ENCODE measurements around the gene CPXM1. TPM values are rescaled to one million over a fixed set of nuclear protein-coding genes. Genes with fewer than 3 reads are reported as not detected.

CPXM1 gene
- polyA plus RNA-seq, 3 donors = 0.05 TPM; not detected in 2

DNA sequence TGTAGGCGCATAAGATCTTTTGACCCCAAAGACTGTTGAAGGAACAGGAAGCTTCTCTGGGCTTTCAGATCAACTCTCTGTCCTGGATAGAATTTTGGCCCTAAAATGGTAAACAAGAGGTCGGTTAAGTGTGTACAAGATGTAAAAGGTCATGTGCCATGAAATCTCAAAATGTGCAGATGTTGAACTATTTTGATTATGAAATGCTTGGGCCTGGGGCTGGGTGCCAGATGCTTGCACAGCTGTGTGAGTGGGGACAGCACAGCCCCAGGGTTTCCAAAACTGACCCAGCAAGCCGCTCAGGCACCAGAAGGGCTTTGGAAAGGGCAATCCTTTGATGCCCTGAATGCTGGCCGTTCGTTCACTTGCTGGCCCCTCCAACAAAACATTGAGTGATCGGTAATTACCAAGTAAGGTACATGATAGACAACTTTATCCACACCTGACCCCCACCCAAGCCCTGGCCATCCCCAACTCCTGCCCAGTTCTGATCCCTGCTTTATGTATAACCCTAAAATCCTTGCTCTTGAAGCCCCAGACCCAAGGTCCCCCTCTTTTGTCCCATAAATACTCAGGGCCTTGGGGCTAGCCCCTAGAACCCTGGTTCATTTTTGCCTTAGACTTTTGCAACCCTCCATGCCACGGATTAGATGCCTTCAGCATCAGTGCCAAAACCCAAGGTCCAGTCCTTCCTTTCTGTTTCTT lies 17.6 kb upstream of the CPXM1 start:
- H3K36me3 ChIP-seq (replicated peaks in 1 of 2; ENCODE audit: control insufficient read depth in 1 of 2, insufficient read depth in 2 of 2, low read length in 2 of 2) = no peaks in the 10 kb centered on the region
- no peak overlapping the region for H3K4me3 ChIP-seq (replicated peaks in 1 of 3; ENCODE audit: low read depth in 2 of 3, low read length in 3 of 3)
- Mint-ChIP-seq H3K9me3 (peaks cover 0 to 6% (median 3%) of the 10 kb centered on the region in 7 donors), H3K4me1 (peaks cover 4% of the 10 kb centered on the region), H3K27ac (no peak overlapping the region), H3K27me3 (ENCODE audit: low read depth in 3 of 3) (peaks cover 29 to 36% (median 34%) of the 10 kb centered on the region in 3 donors), H3K4me3 (no peak overlapping the region), H3K36me3 (no peaks in the 10 kb centered on the region)
- H2AFZ ChIP-seq (ENCODE audit: insufficient read depth, low read depth, low read length, poor library complexity, severe bottlenecking) = no peak overlapping the region
- no peaks in the 10 kb centered on the region for H4K20me1 ChIP-seq (ENCODE audit: insufficient read depth, low read length)
- peaks cover 18 to 33% of the 10 kb centered on the region in 2 donors for H3K27me3 ChIP-seq (ENCODE audit: control insufficient read depth in 2 of 2, insufficient read depth in 2 of 2, low read length in 2 of 2)
- H3K9me3 ChIP-seq (replicated peaks in 1 of 2; ENCODE audit: control insufficient read depth in 1 of 2, insufficient read depth in 1 of 2, low read length in 2 of 2) = no peaks in the 10 kb centered on the region
- intact Hi-C loops (cut with micrococcal nuclease) = no loop called here
- TF ChIP-seq, protein P1, sequence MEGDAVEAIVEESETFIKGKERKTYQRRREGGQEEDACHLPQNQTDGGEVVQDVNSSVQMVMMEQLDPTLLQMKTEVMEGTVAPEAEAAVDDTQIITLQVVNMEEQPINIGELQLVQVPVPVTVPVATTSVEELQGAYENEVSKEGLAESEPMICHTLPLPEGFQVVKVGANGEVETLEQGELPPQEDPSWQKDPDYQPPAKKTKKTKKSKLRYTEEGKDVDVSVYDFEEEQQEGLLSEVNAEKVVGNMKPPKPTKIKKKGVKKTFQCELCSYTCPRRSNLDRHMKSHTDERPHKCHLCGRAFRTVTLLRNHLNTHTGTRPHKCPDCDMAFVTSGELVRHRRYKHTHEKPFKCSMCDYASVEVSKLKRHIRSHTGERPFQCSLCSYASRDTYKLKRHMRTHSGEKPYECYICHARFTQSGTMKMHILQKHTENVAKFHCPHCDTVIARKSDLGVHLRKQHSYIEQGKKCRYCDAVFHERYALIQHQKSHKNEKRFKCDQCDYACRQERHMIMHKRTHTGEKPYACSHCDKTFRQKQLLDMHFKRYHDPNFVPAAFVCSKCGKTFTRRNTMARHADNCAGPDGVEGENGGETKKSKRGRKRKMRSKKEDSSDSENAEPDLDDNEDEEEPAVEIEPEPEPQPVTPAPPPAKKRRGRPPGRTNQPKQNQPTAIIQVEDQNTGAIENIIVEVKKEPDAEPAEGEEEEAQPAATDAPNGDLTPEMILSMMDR (IDR thresholded peaks at IDR 0.05) = no peak
- DNase-seq = no peak
- H3K27ac ChIP-seq (ENCODE audit: low read depth in 1 of 2, low read length in 2 of 2) = no peak overlapping the region
- no peaks in the 10 kb centered on the region for H3K4me1 ChIP-seq (ENCODE audit: control insufficient read depth in 1 of 2, insufficient read depth in 2 of 2, low read length in 2 of 2)
- no peak overlapping the region for H3K9ac ChIP-seq (ENCODE audit: insufficient read depth, low read length, poor library complexity, severe bottlenecking)
- 91% methylated on average over 6 of the region's 7 CpGs for WGBS (ENCODE audit: insufficient coverage)
- H3K79me2 ChIP-seq (ENCODE audit: insufficient read depth, low read length) = no peaks in the 10 kb centered on the region
- no peak overlapping the region for H3K4me2 ChIP-seq (replicated peaks; ENCODE audit: extremely low read depth, low read length, poor library complexity, severe bottlenecking)

DNA sequence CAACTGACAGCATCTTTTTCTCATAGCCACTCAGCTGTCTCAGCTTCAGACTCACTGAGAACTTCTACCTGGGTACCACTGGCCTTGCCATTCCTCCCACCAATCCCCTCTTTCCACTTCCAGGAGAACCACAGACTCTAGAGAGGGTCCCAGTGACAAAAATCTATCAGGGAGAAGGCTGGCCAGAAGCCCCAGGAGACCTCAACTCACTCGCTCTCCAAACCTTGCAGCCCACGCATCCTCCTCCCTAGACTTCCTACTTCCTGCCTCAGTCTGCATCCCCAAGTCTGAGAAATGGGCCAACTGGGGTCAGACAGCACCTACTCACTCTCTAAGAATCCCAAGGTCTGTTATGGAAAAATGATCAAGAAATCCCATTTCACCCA lies 16.9 kb upstream of the CPXM1 start:
- Histone ChIP-seq H2AFZ (ENCODE audit: insufficient read depth, low read depth, low read length, poor library complexity, severe bottlenecking) (no peak overlapping the region), H4K20me1 (ENCODE audit: insufficient read depth, low read length) (no peaks in the 10 kb centered on the region), H3K27me3 (ENCODE audit: control insufficient read depth in 2 of 2, insufficient read depth in 2 of 2, low read length in 2 of 2) (peaks cover 18 to 33% of the 10 kb centered on the region in 2 donors), H3K4me3 (replicated peaks in 1 of 3; ENCODE audit: low read depth in 2 of 3, low read length in 3 of 3) (no peak overlapping the region), H3K4me1 (ENCODE audit: control insufficient read depth in 1 of 2, insufficient read depth in 2 of 2, low read length in 2 of 2) (no peaks in the 10 kb centered on the region), H3K36me3 (replicated peaks in 1 of 2; ENCODE audit: control insufficient read depth in 1 of 2, insufficient read depth in 2 of 2, low read length in 2 of 2) (no peaks in the 10 kb centered on the region), H3K4me2 (replicated peaks; ENCODE audit: extremely low read depth, low read length, poor library complexity, severe bottlenecking) (no peak overlapping the region), H3K27ac (ENCODE audit: low read depth in 1 of 2, low read length in 2 of 2) (no peak overlapping the region), H3K9ac (ENCODE audit: insufficient read depth, low read length, poor library complexity, severe bottlenecking) (no peak overlapping the region), H3K79me2 (ENCODE audit: insufficient read depth, low read length) (no peaks in the 10 kb centered on the region), H3K9me3 (replicated peaks in 1 of 2; ENCODE audit: control insufficient read depth in 1 of 2, insufficient read depth in 1 of 2, low read length in 2 of 2) (no peaks in the 10 kb centered on the region)
- H3K27me3 Mint-ChIP-seq (ENCODE audit: low read depth in 3 of 3) = peaks cover 28 to 37% (median 33%) of the 10 kb centered on the region in 3 donors
- WGBS (ENCODE audit: insufficient coverage) = 88% methylated on average over 2 of the region's 2 CpGs
- intact Hi-C loops (cut with micrococcal nuclease) = no loop called here
- no peak for DNase-seq
- H3K27ac Mint-ChIP-seq = no peak overlapping the region
- peaks cover 4% of the 10 kb centered on the region for H3K4me1 Mint-ChIP-seq
- peaks cover 0 to 10% (median 7%) of the 10 kb centered on the region in 7 donors for H3K9me3 Mint-ChIP-seq
- H3K36me3 Mint-ChIP-seq = no peaks in the 10 kb centered on the region
- no peak overlapping the region for H3K4me3 Mint-ChIP-seq
- TF ChIP-seq, protein P1 (IDR thresholded peaks at IDR 0.05) = no peak
